Suprapubic skin (tissue), 4 donors: Measurements from ENCODE around the gene CALD1.

Experiments used
- CTCF ChIP-seq, 2 donors: fragments of 200-600 bp in 1 of 2; fragments of 450-650 bp in 1 of 2; sonication (generic) in 1 of 2; IDR thresholded peaks; one replicate each; pipeline ENCODE4 v1.5.1; 2016 to 2019; ENCODE audit warnings: antibody characterized with exemption in 2 of 2, mild to moderate bottlenecking in 1 of 2, moderate library complexity in 1 of 2
- POLR2A ChIP-seq, 2 donors: fragments of 450-650 bp; IDR thresholded peaks; one replicate each; pipeline ENCODE4 v1.6.1; 2017; ENCODE audit warnings: antibody characterized with exemption in 2 of 2, mild to moderate bottlenecking in 2 of 2, moderate library complexity in 2 of 2
- POLR2AphosphoS5 ChIP-seq, 3 donors: sonication (generic); formaldehyde crosslinking; IDR thresholded peaks; one replicate each; pipeline ENCODE4 v1.6.1; 2017; ENCODE audit warnings: antibody characterized with exemption in 3 of 3

- TF ChIP-seq CTCF (IDR thresholded peaks at IDR 0.05): no peak
- no peak for TF ChIP-seq POLR2A (IDR thresholded peaks at IDR 0.05)
- no peak for TF ChIP-seq POLR2AphosphoS5 (IDR thresholded peaks at IDR 0.05)
Observed at GRCh38 chr7:134739362-134739761, 40.1 kb upstream of the CALD1 start.
